A673 (cell line): ENCODE measurements around the gene SFTPA2.
"Not testable (repeated sequence)": the region's sequence is repeated elsewhere in the genome, so short reads cannot be mapped to it uniquely, and the experiment has no call there.

Source experiments
- EZH2 ChIP-seq: fragments of 200-600 bp; sonication (generic); IDR thresholded peaks from 2 replicates; pipeline ENCODE4 v1.6.1; 2017; ENCODE audit warnings: borderline replicate concordance, low read depth, mild to moderate bottlenecking, mixed read lengths, antibody characterized with exemption, low read length; ENCODE audit not compliant: poor library complexity, severe bottlenecking
- TF ChIP-seq, protein P1 (sequence below): fragments of 300-800, 200-600 bp; sonication (generic); conservative IDR thresholded peaks from 2 replicates; pipeline ENCODE4 v1.5.1; 2017; ENCODE audit warnings: low read depth, mild to moderate bottlenecking, antibody characterized with exemption, low read length, moderate library complexity, mixed read lengths

- not testable (repeated sequence) for TF ChIP-seq EZH2
- TF ChIP-seq, protein P1, sequence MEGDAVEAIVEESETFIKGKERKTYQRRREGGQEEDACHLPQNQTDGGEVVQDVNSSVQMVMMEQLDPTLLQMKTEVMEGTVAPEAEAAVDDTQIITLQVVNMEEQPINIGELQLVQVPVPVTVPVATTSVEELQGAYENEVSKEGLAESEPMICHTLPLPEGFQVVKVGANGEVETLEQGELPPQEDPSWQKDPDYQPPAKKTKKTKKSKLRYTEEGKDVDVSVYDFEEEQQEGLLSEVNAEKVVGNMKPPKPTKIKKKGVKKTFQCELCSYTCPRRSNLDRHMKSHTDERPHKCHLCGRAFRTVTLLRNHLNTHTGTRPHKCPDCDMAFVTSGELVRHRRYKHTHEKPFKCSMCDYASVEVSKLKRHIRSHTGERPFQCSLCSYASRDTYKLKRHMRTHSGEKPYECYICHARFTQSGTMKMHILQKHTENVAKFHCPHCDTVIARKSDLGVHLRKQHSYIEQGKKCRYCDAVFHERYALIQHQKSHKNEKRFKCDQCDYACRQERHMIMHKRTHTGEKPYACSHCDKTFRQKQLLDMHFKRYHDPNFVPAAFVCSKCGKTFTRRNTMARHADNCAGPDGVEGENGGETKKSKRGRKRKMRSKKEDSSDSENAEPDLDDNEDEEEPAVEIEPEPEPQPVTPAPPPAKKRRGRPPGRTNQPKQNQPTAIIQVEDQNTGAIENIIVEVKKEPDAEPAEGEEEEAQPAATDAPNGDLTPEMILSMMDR = not testable (repeated sequence)
Measured at GRCh38 chr10:79525049-79525710, 35.0 kb downstream of the SFTPA2 start.
